ENCODE measurements around the gene FBXO15.

DNA sequence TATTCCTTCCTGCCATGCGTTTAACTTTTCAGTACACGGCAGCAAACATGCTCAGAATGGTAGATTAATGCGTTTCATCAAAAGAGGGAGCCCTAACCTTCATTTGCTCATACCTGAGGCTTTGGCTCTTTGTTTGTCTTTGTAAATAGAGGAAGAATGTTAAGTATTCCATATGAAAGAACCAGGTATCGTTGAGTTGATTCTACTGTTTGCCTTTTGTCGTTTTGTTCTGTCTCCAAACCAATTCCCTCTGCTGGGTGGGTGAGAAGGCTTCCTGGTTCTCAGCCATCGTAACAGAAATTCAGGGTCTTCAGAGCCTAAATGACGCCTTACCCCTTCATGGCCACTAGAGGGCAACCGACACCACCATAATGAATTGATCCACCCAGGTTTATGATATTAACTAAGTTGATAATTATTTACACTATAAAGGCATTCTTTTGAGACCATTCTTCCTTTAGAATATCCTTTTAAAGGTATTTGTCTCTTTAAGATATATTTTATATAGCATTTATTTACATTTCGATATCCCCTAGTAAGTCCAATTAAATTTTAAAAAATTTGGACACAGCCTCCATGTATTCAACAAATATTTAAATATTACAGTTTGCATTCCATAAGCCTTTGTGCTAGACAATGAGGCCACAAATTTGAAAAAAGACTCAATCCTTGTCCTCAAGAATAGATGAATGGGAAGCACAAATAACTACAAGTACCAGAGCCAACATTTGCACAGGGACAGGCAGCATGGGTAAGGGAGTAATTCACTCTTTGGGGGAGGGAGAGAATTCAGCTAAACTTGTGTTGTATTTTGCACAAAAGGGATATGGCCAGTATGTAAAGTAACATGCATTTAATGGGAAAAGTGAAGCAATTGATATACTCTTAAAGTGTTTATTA, 48.8 kb upstream of the FBXO15 start:
- TF ChIP-seq TCF4 (CRISPR knock-in tag; IDR thresholded peaks at IDR 0.05; ENCODE audit: borderline replicate concordance) (no peak), CSRNP3 (CRISPR knock-in tag; IDR thresholded peaks at IDR 0.05) (no peak), PPARA (CRISPR knock-in tag; IDR thresholded peaks at IDR 0.05; ENCODE audit: borderline replicate concordance) (no peak), CREB5 (CRISPR knock-in tag; IDR thresholded peaks at IDR 0.05; ENCODE audit: low read depth) (no peak), OSR1 (CRISPR knock-in tag; IDR thresholded peaks at IDR 0.05) (no peak)
- TF ChIP-seq, protein P1, sequence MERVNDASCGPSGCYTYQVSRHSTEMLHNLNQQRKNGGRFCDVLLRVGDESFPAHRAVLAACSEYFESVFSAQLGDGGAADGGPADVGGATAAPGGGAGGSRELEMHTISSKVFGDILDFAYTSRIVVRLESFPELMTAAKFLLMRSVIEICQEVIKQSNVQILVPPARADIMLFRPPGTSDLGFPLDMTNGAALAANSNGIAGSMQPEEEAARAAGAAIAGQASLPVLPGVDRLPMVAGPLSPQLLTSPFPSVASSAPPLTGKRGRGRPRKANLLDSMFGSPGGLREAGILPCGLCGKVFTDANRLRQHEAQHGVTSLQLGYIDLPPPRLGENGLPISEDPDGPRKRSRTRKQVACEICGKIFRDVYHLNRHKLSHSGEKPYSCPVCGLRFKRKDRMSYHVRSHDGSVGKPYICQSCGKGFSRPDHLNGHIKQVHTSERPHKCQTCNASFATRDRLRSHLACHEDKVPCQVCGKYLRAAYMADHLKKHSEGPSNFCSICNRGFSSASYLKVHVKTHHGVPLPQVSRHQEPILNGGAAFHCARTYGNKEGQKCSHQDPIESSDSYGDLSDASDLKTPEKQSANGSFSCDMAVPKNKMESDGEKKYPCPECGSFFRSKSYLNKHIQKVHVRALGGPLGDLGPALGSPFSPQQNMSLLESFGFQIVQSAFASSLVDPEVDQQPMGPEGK (CRISPR knock-in tag; IDR thresholded peaks at IDR 0.05; ENCODE audit: borderline replicate concordance) = no peak
- TF ChIP-seq, protein P2, sequence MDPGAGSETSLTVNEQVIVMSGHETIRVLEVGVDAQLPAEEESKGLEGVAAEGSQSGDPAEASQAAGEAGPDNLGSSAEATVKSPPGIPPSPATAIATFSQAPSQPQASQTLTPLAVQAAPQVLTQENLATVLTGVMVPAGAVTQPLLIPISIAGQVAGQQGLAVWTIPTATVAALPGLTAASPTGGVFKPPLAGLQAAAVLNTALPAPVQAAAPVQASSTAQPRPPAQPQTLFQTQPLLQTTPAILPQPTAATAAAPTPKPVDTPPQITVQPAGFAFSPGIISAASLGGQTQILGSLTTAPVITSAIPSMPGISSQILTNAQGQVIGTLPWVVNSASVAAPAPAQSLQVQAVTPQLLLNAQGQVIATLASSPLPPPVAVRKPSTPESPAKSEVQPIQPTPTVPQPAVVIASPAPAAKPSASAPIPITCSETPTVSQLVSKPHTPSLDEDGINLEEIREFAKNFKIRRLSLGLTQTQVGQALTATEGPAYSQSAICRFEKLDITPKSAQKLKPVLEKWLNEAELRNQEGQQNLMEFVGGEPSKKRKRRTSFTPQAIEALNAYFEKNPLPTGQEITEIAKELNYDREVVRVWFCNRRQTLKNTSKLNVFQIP (CRISPR knock-in tag; IDR thresholded peaks at IDR 0.05; ENCODE audit: borderline replicate concordance, low read depth) = no peak

All from SK-N-SH treated with all-trans-retinoic acid at 6 μM for 48 hours (cell line).